Activated T-cell treated with anti-CD3 and anti-CD28 coated beads, Interleukin-2, amount 50 U/mL, for 1 hour (primary cell): Measurements from ENCODE around the gene IRS1.

Source experiments
- DNase-seq: peaks from one replicate; pipeline ENCODE4 v3.0.0-alpha.2; 2020

Gene IRS1

GRCh38 chr2:226717719-226718118 lies 81.9 kb downstream of the IRS1 start:
- no peak for DNase-seq

- no peak for DNase-seq
Observed at GRCh38 chr2:226716126-226716525, 83.5 kb downstream of the IRS1 start.

- no peak for DNase-seq
Observed at GRCh38 chr2:226715347-226715990, 84.2 kb downstream of the IRS1 start.

GRCh38 chr2:226712941-226713340 lies 86.7 kb downstream of the IRS1 start:
- no peak for DNase-seq

- no peak for DNase-seq
Observed at GRCh38 chr2:226711606-226712296, 87.9 kb downstream of the IRS1 start.

- DNase-seq: no peak
Observed at GRCh38 chr2:226707499-226707898, 92.1 kb downstream of the IRS1 start.

- no peak for DNase-seq
Observed at GRCh38 chr2:226705965-226706364, 93.7 kb downstream of the IRS1 start.

GRCh38 chr2:226705133-226705886 lies 94.3 kb downstream of the IRS1 start:
- DNase-seq: no peak

GRCh38 chr2:226703514-226703913 lies 96.1 kb downstream of the IRS1 start:
- no peak for DNase-seq

- DNase-seq: no peak
Observed at GRCh38 chr2:226702376-226702775, 97.2 kb downstream of the IRS1 start.

GRCh38 chr2:226701052-226701451 lies 98.6 kb downstream of the IRS1 start:
- DNase-seq: no peak

GRCh38 chr2:226699321-226699720 lies 100.3 kb downstream of the IRS1 start:
- DNase-seq: no peak

- no peak for DNase-seq
Observed at GRCh38 chr2:226698671-226699070, 100.9 kb downstream of the IRS1 start.

- no peak for DNase-seq
Observed at GRCh38 chr2:226694586-226695284, 104.9 kb downstream of the IRS1 start.

- no peak for DNase-seq
Observed at GRCh38 chr2:226694149-226694548, 105.5 kb downstream of the IRS1 start.

- DNase-seq: no peak
Observed at GRCh38 chr2:226693521-226693920, 106.1 kb downstream of the IRS1 start.

- DNase-seq: no peak
Observed at GRCh38 chr2:226692521-226693126, 107.0 kb downstream of the IRS1 start.

GRCh38 chr2:226691255-226691654 lies 108.4 kb downstream of the IRS1 start:
- DNase-seq: no peak

GRCh38 chr2:226690461-226691024 lies 109.1 kb downstream of the IRS1 start:
- no peak for DNase-seq

GRCh38 chr2:226687641-226688253 lies 111.9 kb downstream of the IRS1 start:
- no peak for DNase-seq

- DNase-seq: no peak
Observed at GRCh38 chr2:226684563-226684959, 115.1 kb downstream of the IRS1 start.

- no peak for DNase-seq
Observed at GRCh38 chr2:226683944-226684562, 115.6 kb downstream of the IRS1 start.
